Calu3 (cell line): ENCODE measurements around the gene ZXDC. TPM values are rescaled to one million over a fixed set of nuclear protein-coding genes. Genes with fewer than 3 reads are reported as not detected.

Source experiments
- BruUV-seq: library from RNA; stranded (reverse); fragments of 400-500 nt; replicated peaks from 2 replicates; lab custom pipeline; 2021; lab: Mats Ljungman, UMichigan
- CTCF ChIA-PET: fragments of 300-600 bp; sonication (Branson Sonifier 250); formaldehyde crosslinking; loops from one replicate; lab custom pipeline; 2022; ENCODE audit warnings: antibody characterized with exemption; lab: Charles Lee
- DNase-seq: peaks from one replicate; pipeline ENCODE4 v3.0.0; 2022
- H3K27ac Mint-ChIP-seq: one replicate; pipeline ENCODE4 v1.8.0; 2022; ENCODE audit warnings: mixed read lengths; ENCODE audit not compliant: unreplicated experiment
- H3K27me3 Mint-ChIP-seq: one replicate; pipeline ENCODE4 v1.8.0; 2022; ENCODE audit warnings: mixed read lengths; ENCODE audit not compliant: unreplicated experiment
- H3K36me3 Mint-ChIP-seq: one replicate; pipeline ENCODE4 v1.8.0; 2022; ENCODE audit warnings: mild to moderate bottlenecking, moderate library complexity, mixed read lengths; ENCODE audit not compliant: insufficient read depth, unreplicated experiment
- H3K4me1 Mint-ChIP-seq: one replicate; pipeline ENCODE4 v1.8.0; 2022; ENCODE audit warnings: mild to moderate bottlenecking, low read depth, mixed read lengths; ENCODE audit not compliant: unreplicated experiment
- H3K4me3 Mint-ChIP-seq: one replicate; pipeline ENCODE4 v1.8.0; 2022; ENCODE audit warnings: mild to moderate bottlenecking, low read depth, moderate library complexity, mixed read lengths; ENCODE audit not compliant: unreplicated experiment
- H3K9me3 Mint-ChIP-seq: one replicate; pipeline ENCODE4 v1.8.0; 2022; ENCODE audit warnings: low read depth, mixed read lengths; ENCODE audit not compliant: unreplicated experiment
- CTCF ChIP-seq: fragments of 200-600 bp; IDR thresholded peaks from one replicate; pipeline ENCODE4 v1.8.0; 2022; ENCODE audit warnings: antibody characterized with exemption; ENCODE audit not compliant: unreplicated experiment
- intact Hi-C: fragments of 100-400 bp; cut with micrococcal nuclease; formaldehyde crosslinking; loops from one replicate; pipeline ENCODE4 v1.10.0; 2022; ENCODE audit not compliant: unreplicated experiment
- total RNA-seq: library from RNA; stranded (reverse); gene quantifications from 2 replicates; pipeline ENCODE4 v1.2.3, GENCODE V29; 2022

The ZXDC gene
- total RNA-seq, 1 experiment from 2014 or later = 63.8 TPM

DNA sequence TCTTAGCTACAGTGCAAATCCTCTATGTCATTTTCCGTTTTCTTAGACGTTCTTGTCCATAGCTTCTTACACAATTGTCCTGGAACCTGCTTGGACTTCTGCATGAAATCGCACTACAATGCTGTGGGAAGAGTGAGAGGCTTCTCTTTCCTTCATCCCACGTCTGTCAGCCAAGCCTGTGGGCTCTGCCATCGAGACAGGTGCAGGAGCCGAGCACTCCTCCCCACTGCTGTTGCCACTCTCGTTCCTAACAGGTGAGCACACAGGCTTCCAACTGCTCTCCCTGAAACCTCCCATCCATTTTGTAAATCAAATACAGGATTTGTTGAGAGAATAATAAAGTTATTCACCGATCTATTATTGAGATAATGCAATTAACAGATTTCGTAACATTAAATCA, 23.5 kb downstream of the ZXDC start:
- peaks cover 57% of the 10 kb centered on the region for H3K36me3 Mint-ChIP-seq
- no TSS peak for BruUV-seq
- H3K27ac Mint-ChIP-seq = no peak overlapping the region

DNA sequence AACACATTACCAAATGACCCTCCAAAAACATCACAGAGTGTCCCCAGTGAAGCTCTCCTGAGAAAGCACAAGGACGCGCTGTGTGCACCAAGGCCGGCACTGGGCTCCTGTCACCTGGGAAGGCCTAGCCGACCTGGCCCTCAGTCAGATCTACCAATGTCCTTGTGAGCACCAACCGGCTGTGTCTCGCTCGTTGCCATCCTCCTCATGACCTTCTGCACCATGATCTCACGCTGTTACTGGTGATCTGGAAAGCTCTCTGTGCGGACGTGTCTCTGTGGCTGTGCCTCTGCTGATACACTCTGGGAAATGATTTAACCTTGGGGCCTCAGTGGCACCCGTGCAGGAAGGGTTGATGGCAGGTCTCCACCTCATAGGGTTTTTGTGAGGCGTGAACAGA, 24.2 kb downstream of the ZXDC start:
- CTCF ChIA-PET = interaction anchor here (1.3 kb wide), 1 partner anchor 10 kb away, joined by 4 read pairs; no protein-coding TSS in a partner anchor
- H3K9me3 Mint-ChIP-seq = no peaks in the 10 kb centered on the region
- H3K36me3 Mint-ChIP-seq = peaks cover 55% of the 10 kb centered on the region
- no TSS peak for BruUV-seq
- H3K27ac Mint-ChIP-seq = no peak overlapping the region
- intact Hi-C loops = no loop called here
- no peaks in the 10 kb centered on the region for H3K4me1 Mint-ChIP-seq
- no peaks in the 10 kb centered on the region for H3K27me3 Mint-ChIP-seq
- TF ChIP-seq CTCF = no peak
- H3K4me3 Mint-ChIP-seq = no peak overlapping the region
- DNase-seq = no peak

More for the DNA sequence above, 23.5 kb downstream of the ZXDC start:
- TF ChIP-seq CTCF = no peak
- intact Hi-C loops = no loop called here
- Mint-ChIP-seq H3K27me3 (no peaks in the 10 kb centered on the region), H3K4me3 (no peak overlapping the region), H3K9me3 (no peaks in the 10 kb centered on the region), H3K4me1 (no peaks in the 10 kb centered on the region)
- CTCF ChIA-PET = interaction anchor here (0.7 to 1.3 kb wide), 3 partner anchors 10 to 20 kb away, joined by 3 to 4 read pairs (median 3); no protein-coding TSS in a partner anchor
- DNase-seq = no peak

GRCh38 chr3:126450744-126451143, 24.9 kb downstream of the ZXDC start:
- no TSS peak for BruUV-seq
- Mint-ChIP-seq H3K4me3 (no peak overlapping the region), H3K27ac (no peak overlapping the region), H3K27me3 (no peaks in the 10 kb centered on the region), H3K36me3 (peaks cover 50% of the 10 kb centered on the region), H3K9me3 (no peaks in the 10 kb centered on the region), H3K4me1 (peaks cover 7% of the 10 kb centered on the region)
- DNase-seq = no peak
- TF ChIP-seq CTCF = no peak
- CTCF ChIA-PET = no interaction called here
- intact Hi-C loops = no loop called here

- TF ChIP-seq CTCF = no peak
- Mint-ChIP-seq H3K4me1 (peaks cover 10% of the 10 kb centered on the region), H3K36me3 (peaks cover 45% of the 10 kb centered on the region), H3K9me3 (no peaks in the 10 kb centered on the region), H3K27ac (no peak overlapping the region), H3K4me3 (no peak overlapping the region), H3K27me3 (no peaks in the 10 kb centered on the region)
- CTCF ChIA-PET = no interaction called here
- no TSS peak for BruUV-seq
- DNase-seq = no peak
- intact Hi-C loops = no loop called here
Observed at GRCh38 chr3:126450219-126450618, 25.5 kb downstream of the ZXDC start.
